A673 (cell line): ENCODE measurements around the gene MICALL2.

Experiments used
- EZH2 ChIP-seq: fragments of 200-600 bp; sonication (generic); IDR thresholded peaks from 2 replicates; pipeline ENCODE4 v1.6.1; 2017; ENCODE audit warnings: borderline replicate concordance, low read depth, mild to moderate bottlenecking, mixed read lengths, antibody characterized with exemption, low read length; ENCODE audit not compliant: poor library complexity, severe bottlenecking
- TF ChIP-seq, protein P1 (sequence below): fragments of 300-800, 200-600 bp; sonication (generic); conservative IDR thresholded peaks from 2 replicates; pipeline ENCODE4 v1.5.1; 2017; ENCODE audit warnings: low read depth, mild to moderate bottlenecking, antibody characterized with exemption, low read length, moderate library complexity, mixed read lengths

DNA sequence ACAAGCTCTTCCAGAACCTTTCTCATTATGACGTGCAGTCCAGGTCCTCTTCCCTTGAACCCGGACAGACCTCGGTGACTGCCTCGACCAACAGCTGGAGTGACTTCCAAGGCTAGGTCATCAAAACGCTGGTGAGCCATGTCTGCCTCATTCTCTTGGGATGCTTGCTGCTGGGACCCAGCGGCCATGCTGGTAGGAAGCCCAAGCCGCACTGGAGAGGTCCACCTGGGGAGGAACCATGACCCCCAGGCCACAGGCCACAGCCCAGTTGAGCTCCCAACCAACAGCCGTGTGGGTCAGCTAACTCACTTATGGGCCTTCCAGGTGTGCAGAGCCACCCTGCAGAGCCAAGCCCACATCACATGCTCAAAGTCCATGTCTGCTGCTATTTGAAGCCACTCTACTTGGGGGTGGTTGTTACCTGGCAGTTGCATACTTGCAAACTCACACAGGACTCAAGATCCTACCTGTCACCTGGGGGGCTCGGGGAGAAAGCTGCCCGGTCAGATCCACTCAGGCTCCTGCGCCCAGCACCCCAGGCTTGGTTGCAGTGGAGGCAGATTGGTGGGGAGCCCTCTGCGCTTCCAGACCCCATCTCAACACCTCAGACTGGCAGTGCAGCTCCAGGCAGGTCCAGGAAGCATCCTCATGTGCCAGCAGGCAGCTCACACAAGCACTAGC is 57.0 kb downstream of the MICALL2 start:
- TF ChIP-seq, protein P1, sequence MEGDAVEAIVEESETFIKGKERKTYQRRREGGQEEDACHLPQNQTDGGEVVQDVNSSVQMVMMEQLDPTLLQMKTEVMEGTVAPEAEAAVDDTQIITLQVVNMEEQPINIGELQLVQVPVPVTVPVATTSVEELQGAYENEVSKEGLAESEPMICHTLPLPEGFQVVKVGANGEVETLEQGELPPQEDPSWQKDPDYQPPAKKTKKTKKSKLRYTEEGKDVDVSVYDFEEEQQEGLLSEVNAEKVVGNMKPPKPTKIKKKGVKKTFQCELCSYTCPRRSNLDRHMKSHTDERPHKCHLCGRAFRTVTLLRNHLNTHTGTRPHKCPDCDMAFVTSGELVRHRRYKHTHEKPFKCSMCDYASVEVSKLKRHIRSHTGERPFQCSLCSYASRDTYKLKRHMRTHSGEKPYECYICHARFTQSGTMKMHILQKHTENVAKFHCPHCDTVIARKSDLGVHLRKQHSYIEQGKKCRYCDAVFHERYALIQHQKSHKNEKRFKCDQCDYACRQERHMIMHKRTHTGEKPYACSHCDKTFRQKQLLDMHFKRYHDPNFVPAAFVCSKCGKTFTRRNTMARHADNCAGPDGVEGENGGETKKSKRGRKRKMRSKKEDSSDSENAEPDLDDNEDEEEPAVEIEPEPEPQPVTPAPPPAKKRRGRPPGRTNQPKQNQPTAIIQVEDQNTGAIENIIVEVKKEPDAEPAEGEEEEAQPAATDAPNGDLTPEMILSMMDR, result no peak
- TF ChIP-seq EZH2, result no peak
